Measurements from ENCODE around the gene EXOC6.

GRCh38 chr10:92891885-92892690 lies 43.8 kb downstream of the EXOC6 start:
- no peak for TF ChIP-seq CTCF (IDR thresholded peaks at IDR 0.05; ENCODE audit: insufficient read depth, low read length)
- TF ChIP-seq POLR2AphosphoS5 (IDR thresholded peaks at IDR 0.05; ENCODE audit: low read depth) = no peak
- TF ChIP-seq, protein P1, sequence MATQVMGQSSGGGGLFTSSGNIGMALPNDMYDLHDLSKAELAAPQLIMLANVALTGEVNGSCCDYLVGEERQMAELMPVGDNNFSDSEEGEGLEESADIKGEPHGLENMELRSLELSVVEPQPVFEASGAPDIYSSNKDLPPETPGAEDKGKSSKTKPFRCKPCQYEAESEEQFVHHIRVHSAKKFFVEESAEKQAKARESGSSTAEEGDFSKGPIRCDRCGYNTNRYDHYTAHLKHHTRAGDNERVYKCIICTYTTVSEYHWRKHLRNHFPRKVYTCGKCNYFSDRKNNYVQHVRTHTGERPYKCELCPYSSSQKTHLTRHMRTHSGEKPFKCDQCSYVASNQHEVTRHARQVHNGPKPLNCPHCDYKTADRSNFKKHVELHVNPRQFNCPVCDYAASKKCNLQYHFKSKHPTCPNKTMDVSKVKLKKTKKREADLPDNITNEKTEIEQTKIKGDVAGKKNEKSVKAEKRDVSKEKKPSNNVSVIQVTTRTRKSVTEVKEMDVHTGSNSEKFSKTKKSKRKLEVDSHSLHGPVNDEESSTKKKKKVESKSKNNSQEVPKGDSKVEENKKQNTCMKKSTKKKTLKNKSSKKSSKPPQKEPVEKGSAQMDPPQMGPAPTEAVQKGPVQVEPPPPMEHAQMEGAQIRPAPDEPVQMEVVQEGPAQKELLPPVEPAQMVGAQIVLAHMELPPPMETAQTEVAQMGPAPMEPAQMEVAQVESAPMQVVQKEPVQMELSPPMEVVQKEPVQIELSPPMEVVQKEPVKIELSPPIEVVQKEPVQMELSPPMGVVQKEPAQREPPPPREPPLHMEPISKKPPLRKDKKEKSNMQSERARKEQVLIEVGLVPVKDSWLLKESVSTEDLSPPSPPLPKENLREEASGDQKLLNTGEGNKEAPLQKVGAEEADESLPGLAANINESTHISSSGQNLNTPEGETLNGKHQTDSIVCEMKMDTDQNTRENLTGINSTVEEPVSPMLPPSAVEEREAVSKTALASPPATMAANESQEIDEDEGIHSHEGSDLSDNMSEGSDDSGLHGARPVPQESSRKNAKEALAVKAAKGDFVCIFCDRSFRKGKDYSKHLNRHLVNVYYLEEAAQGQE (IDR thresholded peaks at IDR 0.05; ENCODE audit: insufficient replicate concordance, low read depth) = no peak
- no peak for TF ChIP-seq GABPA (IDR thresholded peaks at IDR 0.05; ENCODE audit: low read depth)

All from HL-60 (cell line).